Ovary (tissue), 3 donors: ENCODE data around the gene GNB1L.

ENCODE experiments used
- EP300 ChIP-seq: sonication (generic); formaldehyde crosslinking; IDR thresholded peaks from one replicate; pipeline ENCODE4 v1.6.1; 2017; ENCODE audit warnings: antibody characterized with exemption
- POLR2A ChIP-seq: fragments of 450-650 bp; IDR thresholded peaks from one replicate; pipeline ENCODE4 v1.6.1; 2017; ENCODE audit warnings: antibody characterized with exemption, mild to moderate bottlenecking, moderate library complexity
- TF ChIP-seq, protein P1 (sequence below), 3 donors: fragments of 450-650 bp in 2 of 3; fragments of 200-600 bp in 1 of 3; IDR thresholded peaks; one replicate each; pipeline versions ENCODE4 v1.5.1 to v1.8.0; 2016 to 2022; ENCODE audit warnings: antibody characterized with exemption in 3 of 3, mild to moderate bottlenecking in 1 of 3
- donor health status: DM: no; HTN: no; CAD: no.

DNA sequence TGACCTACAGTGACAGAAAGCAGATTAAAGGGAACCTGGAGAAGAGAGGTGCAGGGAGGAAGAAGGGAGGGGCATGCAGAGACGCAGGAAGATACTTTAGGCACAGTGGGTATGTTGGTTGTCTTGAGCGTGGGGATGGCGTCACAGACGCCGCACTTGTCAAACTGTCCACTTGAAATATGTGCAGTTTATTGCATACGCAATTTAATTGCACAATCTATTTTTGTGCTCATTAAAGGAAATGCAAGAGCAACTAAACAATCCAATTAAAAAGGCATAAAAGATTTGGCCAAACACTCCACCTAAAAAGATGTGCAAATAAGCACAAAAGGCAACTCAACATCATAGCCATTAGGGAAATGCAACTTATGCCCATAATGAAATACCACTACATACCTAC is 16.8 kb downstream of the GNB1L start:
- TF ChIP-seq, protein P1, sequence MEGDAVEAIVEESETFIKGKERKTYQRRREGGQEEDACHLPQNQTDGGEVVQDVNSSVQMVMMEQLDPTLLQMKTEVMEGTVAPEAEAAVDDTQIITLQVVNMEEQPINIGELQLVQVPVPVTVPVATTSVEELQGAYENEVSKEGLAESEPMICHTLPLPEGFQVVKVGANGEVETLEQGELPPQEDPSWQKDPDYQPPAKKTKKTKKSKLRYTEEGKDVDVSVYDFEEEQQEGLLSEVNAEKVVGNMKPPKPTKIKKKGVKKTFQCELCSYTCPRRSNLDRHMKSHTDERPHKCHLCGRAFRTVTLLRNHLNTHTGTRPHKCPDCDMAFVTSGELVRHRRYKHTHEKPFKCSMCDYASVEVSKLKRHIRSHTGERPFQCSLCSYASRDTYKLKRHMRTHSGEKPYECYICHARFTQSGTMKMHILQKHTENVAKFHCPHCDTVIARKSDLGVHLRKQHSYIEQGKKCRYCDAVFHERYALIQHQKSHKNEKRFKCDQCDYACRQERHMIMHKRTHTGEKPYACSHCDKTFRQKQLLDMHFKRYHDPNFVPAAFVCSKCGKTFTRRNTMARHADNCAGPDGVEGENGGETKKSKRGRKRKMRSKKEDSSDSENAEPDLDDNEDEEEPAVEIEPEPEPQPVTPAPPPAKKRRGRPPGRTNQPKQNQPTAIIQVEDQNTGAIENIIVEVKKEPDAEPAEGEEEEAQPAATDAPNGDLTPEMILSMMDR (IDR thresholded peaks at IDR 0.05): no peak
- no peak for TF ChIP-seq POLR2A
- no peak for TF ChIP-seq EP300
